GM18519 (cell line): ENCODE measurements around the gene KRTAP6-2.

ENCODE experiments used
- ATAC-seq: cut with Tn5 transposase; IDR thresholded peaks from one replicate; pipeline ENCODE4 v1.9.1; 2021; ENCODE audit warnings: mild to moderate bottlenecking, moderate library complexity; ENCODE audit not compliant: unreplicated experiment, low FRiP score

Gene KRTAP6-2

DNA sequence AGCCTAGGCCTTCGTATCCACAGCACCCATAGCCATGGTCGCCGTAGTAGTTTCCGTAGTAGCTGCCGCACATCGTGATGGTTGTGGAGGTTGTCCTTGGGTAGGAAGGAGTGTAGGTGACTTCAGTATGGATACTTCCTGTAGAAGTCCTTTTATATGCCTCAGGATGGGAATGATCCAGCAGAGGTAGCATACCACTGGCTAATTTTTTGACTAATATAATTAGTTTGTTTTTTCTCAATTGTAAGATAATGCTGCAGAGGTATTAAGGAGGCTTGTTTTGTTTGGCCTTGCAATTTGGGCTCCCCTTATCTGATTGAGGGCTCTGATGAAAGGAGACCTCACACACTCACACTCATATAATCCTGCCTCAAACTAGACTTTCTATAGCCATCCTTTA is at the start of gene KRTAP6-2:
Gene KRTAP6-2 (minus strand): TSS at position 101 of the 400 bp plus-strand sequence. CDS start 28 bp downstream, at position 73.
- no peak for ATAC-seq

DNA sequence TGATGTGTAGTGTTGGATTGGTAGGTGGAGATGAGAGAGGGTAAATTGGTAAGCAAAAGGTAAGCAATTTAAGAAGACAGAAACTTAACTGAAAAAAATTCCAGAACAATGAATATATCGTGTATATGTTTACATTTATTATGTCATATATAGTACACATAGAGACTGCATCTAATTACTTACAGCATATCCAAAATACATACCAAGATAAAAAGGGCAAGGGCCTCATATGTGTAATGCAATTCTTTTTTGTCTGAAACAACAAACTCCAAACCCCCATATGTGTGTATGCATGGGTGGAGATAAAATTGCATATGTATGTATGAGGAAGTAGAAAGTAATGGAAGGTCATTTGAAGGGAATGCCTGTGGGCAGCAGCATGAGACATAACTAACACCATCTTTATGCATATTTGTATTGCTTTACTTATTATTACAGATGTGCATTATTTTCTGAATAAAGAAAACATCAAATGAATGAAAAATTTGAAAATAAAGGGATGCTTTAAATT is 48.3 kb upstream of the KRTAP6-2 start:
- ATAC-seq: no peak

GRCh38 chr21:30642564-30642963 is 43.9 kb upstream of the KRTAP6-2 start, which contains the start of gene KRTAP20-3:
KRTAP20-3 (plus strand) TSS chr21:30642864.
- ATAC-seq: no peak

- ATAC-seq: no peak
These were observed 40.0 kb upstream of the KRTAP6-2 start for GRCh38 chr21:30638686-30639085.

DNA sequence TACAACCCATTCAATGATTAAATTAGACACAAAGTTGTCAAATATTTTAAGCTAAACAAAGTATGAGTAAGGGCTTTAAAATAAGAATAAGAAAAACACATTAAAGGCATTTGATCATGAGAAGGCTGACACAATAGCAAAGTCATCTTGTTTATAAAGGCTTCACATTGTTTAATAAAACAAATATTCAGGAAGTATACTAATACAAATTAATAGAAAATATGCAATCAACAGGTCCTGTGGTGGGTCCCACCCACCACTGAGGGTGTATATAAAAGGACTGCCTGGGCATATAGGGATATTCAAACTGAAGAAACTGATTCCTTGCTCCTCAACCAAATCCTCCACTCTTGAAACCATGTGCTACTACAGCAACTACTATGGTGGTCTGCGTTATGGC is 36.2 kb upstream of the KRTAP6-2 start, which contains the start of gene KRTAP20-2:
Gene KRTAP20-2 (plus strand): TSS at position 301 of the 400 bp plus-strand sequence. CDS start 58 bp downstream, at position 359.
- ATAC-seq: no peak

GRCh38 chr21:30629200-30629599 is 30.5 kb upstream of the KRTAP6-2 start:
- no peak for ATAC-seq

GRCh38 chr21:30628109-30628508 is 29.4 kb upstream of the KRTAP6-2 start:
- ATAC-seq: no peak

- no peak for ATAC-seq
These were observed 26.9 kb upstream of the KRTAP6-2 start for GRCh38 chr21:30625449-30626165.

DNA sequence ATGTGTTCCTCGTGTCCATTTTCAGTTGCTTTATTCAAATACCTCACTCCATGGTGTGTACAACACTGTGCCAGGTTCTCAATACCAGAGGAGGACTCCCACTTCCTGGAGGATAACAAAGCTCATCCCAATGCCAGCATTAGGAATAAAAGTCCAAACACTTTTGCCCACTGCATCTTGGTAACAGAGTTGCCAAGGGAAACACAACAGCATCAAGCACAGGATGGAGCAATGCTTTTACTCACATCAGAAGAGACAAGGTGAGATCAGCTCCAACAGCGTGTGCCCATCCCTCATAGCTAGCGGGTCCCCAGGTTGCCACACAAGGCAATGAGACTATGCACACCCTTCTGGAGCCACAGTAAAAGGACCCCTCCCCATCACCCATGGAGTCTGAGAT is 24.7 kb upstream of the KRTAP6-2 start:
- ATAC-seq: no peak

- ATAC-seq: no peak
These were observed 21.8 kb upstream of the KRTAP6-2 start, which contains the start of gene KRTAP20-4 for GRCh38 chr21:30620522-30620921. KRTAP20-4 (plus strand) TSS chr21:30620627.

DNA sequence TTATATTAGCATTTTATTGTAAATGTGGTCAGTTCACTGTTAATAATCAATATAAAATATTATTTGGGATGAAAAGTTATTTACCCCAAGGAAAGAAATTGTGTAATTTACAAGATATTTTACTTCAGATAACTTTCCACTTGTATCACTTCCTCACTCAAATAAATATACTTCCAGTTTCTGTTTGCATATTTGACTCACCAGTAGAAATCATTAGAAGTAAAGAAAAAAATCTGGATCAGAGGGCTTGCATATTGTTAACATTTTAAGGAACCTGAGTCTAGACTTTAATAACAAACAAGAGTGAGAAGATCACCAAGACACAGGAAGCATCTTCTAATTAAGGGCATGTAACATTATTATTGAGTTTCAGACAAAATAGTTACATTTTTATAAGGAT is 21.4 kb upstream of the KRTAP6-2 start:
- no peak for ATAC-seq

GRCh38 chr21:30616125-30616524 is 17.4 kb upstream of the KRTAP6-2 start, which contains the start of gene KRTAP20-1:
KRTAP20-1 (plus strand) TSS chr21:30616425; CDS start chr21:30616455, 30 bp downstream.
- no peak for ATAC-seq

GRCh38 chr21:30615199-30615598 is 16.5 kb upstream of the KRTAP6-2 start:
- ATAC-seq: no peak

- ATAC-seq: no peak
These were observed 15.1 kb upstream of the KRTAP6-2 start, which contains the start of gene KRTAP6-1 for GRCh38 chr21:30613836-30614235. KRTAP6-1 (minus strand) TSS chr21:30613930; CDS start chr21:30613904, 26 bp downstream.

- no peak for ATAC-seq
These were observed 13.4 kb upstream of the KRTAP6-2 start for GRCh38 chr21:30612132-30612531.

DNA sequence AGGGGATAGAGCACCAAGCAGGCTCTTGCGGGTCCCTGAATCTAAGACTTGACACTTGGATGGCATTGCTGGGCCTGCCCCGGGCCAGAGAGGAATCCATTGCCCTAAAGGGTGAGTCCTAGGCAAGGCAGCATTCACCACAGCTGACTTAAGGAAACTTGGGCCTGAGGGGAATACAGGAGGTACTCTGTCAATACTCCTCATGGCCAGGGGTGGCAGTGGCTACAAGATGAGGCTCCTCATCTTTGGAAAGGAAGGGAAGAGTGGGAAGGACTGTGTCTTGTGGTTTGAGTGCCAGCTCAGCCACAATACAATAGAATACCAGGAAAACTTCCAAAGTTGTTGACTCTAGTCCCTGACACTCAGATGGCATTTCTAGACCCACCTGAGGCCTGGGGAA is 7.3 kb upstream of the KRTAP6-2 start:
- ATAC-seq: no peak

- no peak for ATAC-seq
These were observed 2.1 kb upstream of the KRTAP6-2 start, which contains the start of gene KRTAP22-1 for GRCh38 chr21:30600787-30601186. KRTAP22-1 (plus strand) TSS chr21:30601087.

GRCh38 chr21:30592140-30592539 is 6.6 kb downstream of the KRTAP6-2 start, which contains the start of gene KRTAP6-3:
KRTAP6-3 (plus strand) TSS chr21:30592440; CDS start chr21:30592446, 6 bp downstream.
- no peak for ATAC-seq

GRCh38 chr21:30590297-30590696 is 8.4 kb downstream of the KRTAP6-2 start, which contains the start of gene KRTAP22-2:
KRTAP22-2 (minus strand) TSS chr21:30590397.
- ATAC-seq: no peak

- no peak for ATAC-seq
These were observed 15.8 kb downstream of the KRTAP6-2 start for GRCh38 chr21:30582870-30583269.

DNA sequence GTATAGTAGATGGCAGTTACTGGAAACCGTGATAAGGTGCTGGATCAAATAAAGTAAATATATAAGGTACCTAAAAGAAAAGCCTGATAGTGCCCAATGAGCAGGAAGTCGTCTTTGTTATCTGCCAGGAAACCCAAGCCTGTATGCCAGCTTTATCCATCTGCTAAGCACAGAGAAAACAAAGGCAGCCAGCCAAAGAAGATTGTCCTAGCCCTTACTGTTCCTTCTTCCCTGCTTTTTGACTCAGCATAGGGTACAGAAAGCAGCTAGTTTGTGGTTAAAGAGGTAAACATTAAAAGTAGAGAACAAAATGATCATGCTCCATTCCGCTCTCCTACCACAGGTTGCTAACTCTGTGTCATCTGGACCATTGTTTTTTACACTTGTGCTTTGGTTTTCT is 18.6 kb downstream of the KRTAP6-2 start:
- ATAC-seq: no peak
